ENCODE data around the gene TECPR1. TPM values are rescaled to one million over a fixed set of nuclear protein-coding genes. Genes with fewer than 3 reads are reported as not detected.

The TECPR1 gene
- total RNA-seq, 2 donors from 2014 or later, result 39.7 to 45.2 TPM

DNA sequence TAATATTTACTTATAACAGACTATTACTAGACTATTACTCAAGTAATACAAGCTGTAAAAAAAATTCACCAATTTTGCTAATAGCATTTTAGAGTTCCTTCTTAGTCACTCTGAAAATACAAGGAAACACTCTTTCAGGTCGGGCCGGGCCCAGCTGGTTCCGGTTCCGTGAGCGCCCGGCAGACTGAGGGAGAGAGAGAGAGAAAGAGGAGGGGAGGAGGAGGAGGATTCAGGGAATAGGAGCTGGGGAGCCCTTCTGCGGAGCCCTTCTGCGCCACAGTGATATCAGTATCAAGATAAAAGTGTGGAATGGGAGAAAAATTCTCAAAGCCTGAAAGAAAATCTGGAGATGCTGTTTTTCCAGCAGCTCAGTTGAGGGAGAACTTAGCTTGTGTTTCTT lies 71.3 kb downstream of the TECPR1 start:
- DNase-seq (no peak), ATAC-seq (no peak)
- intact Hi-C loops (cut with DNase I, micrococcal nuclease), result no loop called here

DNA sequence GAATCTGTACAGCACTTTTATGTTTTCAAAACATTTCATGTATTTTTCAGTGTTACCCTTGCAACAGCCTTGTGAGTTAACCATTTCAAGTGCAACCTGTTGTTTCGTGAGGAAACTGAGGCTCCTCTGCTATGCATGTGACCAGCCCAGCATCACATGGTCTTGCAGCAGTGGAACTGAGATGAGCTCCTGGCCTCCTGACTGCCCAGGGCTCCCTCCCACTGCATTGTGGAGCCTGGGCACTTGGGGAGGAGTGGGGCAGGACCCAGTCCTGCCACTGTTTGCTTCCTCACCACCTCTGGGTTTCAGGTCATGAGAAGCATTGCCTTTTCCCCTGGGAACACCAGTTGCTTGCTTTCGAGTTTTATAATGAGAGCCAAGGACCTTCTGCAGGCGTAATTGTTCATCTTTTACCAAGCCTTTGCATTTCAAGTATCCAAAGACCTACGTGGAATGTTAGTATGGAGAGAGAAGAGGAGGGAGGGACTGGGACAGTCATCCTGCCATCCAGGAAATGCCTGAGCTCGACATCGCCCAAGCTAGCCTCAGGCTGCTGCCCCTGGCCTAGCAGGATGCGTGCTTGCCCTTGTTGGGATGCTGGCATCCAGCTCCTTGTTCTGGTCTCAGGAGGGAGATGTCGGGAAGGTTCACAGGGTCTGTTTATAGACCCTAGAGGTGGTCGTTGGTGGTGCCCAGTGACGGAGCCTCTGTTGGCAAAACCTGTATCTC lies 73.1 kb downstream of the TECPR1 start:
- ATAC-seq (no peak), DNase-seq (no peak)
- intact Hi-C loops (cut with DNase I, micrococcal nuclease), result no loop called here

DNA sequence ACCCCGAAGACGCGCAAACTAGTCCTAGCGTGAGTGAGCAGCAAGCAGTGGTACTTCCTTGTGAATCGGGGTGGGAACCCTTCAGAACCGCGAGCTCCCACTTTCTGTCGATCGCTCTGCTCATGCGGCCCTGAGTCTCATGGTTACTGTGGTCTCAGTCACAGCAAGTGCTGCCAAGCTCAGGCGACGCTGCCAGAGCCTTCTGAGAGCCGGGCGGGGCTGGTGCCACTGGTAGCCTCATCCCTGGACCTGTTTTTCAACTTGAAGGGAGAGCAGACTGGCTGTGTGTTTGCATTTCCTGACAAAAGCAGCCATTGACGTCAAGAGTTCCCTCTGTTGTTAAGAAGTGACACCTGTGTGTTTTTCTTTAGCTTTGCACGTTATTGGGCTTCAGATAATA lies 73.7 kb downstream of the TECPR1 start:
- DNase-seq (peak in 1 of 2 donors; percentile 70), ATAC-seq (peak; percentile 94)
- intact Hi-C loops (cut with DNase I, micrococcal nuclease), result no loop called here

DNA sequence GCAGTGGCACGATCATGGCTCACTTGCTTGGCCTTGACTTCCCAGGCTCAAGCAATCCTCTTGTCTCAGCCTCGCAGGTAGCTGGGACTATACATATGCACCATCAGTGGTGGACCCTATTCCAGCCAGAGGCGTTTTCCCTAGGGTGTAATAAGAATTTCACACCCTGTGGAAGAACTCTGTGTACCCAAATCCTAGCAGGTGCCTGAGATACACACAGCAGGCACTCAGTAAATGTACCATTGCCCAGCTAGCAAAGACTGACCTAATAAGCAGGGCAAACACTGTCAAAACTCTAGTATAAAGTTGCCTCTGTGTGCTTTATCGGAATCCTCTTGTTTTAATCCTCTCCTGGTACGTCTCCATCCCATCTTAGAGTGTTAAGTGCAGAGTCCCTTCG lies 74.5 kb downstream of the TECPR1 start:
- intact Hi-C loops (cut with DNase I, micrococcal nuclease), result no loop called here
- no peak for DNase-seq
- ATAC-seq, result no peak

DNA sequence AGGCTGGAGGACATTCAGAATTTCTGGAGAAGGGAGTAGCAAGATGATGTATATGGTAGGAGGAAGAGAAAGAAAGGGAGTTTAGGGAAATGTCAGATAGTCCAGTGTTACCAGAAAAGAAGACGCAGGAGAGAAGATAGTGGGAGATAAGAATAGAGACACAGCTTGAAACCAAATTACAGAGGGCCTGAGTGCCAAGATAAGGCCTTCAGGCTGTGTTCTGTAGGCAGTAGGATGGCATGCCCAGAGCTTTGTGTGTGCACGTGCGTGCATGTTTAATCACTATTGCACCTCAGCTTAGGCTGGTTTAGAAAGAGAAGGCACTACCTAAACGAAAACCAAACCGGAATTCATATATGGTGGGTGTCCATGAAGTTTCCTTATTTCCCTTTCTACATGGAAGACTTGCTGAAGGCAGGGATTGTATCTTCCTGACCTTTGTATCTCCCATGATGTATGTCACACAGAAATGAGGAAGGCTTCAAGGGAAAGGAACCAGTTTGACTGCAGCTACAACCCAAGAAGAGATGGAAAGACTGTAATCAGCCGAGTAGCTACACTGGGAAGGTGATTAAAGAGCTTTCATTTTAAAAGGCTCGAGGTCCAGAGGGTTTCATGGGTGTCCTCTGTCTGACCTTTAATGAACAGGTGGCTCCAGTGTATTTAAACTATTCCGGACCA lies 76.6 kb downstream of the TECPR1 start:
- intact Hi-C loops (cut with DNase I, micrococcal nuclease), result no loop called here
- DNase-seq (no peak), ATAC-seq (peak; percentile 53)

DNA sequence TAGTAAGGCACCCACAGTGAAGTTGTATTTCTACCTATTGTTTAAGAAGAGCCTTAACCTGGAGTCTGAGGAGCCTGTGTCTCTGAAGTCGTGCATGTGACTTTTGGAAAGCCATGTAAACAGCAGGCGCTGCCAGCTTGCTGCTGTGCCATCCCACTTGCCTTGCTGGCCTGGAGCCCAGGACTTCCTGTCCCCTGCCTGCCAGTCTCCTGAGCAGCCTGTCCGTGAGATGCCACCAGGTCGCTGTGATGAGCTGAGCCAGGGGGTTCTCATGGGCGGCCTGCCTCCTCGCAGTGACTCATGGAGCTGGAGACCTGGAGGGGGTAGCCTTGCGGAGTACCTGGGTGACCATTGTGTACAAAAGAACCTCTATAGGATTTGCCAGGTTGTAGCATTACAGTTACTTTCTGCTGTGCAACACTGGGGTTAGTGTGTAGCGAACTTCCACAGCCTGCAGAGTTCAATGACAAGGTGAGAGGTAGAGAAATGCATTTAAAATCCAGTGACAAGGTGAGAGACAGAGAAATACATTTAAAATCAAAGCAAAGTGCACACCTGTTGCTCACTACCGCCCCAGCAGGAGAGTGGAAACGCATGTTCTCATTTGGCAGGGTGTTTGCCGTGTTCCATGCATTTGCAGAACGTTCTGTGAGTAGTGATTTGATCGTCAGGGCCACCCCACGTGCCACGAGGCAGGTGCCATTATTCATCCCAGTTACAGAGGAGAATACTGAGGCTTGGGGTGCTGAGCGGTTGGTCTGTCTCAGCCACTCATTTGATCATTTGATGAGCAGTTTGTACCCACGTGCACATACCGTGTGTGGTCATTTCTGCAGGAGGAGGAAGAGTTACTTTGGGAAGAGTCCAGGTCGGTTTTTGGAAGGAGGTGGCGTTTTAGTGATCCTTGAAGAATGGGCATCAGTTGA lies 77.4 kb downstream of the TECPR1 start:
- no peak for ATAC-seq
- DNase-seq, result no peak
- intact Hi-C loops (cut with DNase I, micrococcal nuclease), result no loop called here

DNA sequence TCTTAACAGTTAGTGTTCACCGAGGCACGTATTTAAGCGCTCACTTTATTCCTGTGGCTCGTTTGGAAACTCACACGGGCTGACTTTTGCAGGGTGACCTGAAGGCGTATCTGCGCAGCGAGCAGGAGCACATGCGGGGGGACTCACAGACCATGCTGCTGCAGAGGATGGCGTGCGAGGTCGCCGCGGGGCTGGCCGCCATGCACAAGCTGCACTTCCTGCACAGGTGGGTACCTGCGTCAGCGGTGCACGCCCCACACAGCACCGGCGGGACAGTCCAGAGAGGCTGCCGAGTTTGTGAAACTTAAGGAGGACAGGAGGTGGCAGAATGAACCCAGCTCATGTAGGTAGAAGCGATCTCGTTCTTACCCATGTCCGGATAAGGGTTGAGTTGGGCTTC lies 80.6 kb downstream of the TECPR1 start:
- DNase-seq, result no peak
- no peak for ATAC-seq
- intact Hi-C loops (cut with DNase I, micrococcal nuclease), result no loop called here

DNA sequence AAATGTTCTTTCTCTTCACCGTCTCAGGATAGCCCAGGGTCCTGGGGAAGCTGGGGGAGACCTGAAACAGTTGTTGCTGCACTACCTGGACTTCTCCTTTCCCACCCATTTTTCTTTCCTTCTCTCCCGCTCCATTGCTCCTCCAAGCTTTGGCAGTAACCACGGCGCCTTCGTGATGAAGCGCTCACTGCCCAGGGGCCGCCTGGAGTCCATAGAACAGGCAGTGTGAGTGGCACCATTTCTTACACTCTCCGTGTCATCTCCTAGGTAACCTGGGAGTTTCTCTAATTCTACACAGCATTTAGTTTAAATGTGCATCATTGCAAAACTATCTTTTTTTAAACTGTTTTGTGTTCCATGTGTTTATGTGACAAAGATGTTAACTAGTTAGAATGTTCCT lies 81.1 kb downstream of the TECPR1 start:
- intact Hi-C loops (cut with DNase I, micrococcal nuclease), result no loop called here
- DNase-seq (no peak), ATAC-seq (no peak)

DNA sequence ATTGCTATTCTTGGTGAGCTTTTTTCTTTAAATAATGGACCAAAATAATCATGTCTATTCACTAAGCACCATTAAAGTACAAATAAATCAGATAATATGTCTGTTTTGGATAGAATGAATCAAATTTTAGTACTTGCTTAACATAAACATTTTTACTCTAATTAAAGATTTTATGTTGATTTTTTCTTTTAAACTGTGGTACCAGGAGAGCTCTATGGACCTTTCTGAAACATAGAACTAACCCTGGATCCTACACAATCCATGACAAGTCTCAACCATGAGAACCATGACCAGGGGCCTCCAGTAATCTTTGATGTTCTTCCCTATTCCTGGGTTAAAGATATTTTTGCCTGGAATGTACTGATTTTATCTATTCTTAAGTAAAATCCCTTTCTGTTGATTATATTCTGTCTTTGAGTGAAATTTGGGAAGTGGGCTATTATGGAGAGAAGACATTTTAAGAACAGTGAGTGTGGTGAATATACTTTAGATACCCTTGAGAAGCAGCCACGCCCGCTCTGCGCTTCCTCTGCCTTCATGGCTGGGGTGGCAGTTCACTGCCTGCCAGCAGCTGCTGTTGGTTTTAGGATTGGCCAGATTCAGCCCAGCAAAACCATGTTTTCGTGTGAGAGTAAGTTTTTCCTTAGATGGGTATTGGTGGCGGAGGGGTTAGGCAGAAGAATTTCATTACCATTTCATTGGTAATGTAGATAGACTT lies 83.0 kb downstream of the TECPR1 start:
- intact Hi-C loops (cut with DNase I, micrococcal nuclease), result loop anchor here in 1 of 2 donors (5.0 kb wide), 2 partner anchors 62 to 147 kb away; partner anchors contain the start of gene LMTK2
- ATAC-seq (no peak), DNase-seq (no peak)

DNA sequence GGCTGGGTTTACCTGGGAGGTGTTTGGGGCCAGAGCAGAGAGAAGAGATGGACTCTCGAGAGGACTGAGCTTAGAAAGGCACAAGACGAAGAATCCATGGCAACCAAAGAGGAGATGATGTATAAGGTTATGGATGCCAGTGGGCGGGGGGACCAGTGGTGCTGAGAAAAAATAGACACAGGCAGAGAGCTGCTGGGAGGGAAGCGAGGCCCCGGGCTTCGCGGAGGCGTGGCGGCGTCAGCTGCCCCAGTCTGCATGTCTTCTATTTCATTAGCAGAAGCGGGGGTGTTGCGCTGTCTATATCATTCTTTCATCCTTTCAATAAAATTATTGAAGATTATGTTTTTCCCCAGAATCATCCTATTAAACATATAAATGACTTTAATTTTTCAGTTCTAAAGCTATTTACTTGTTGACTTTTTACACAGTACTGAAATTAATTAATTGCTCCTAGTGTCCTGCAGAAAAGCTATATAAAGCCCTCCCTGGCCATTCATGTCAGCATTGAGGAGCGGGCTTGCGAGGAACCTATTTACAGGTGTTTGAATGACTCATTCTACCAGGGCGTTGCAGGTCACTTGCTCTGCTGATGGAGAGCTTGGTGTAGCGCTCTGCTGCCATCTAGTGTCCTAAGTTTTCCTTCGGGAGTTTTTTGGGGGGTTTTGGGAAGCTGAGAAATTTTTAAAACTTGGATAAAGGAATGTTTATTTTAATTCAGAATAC lies 83.7 kb downstream of the TECPR1 start:
- DNase-seq, result peak; percentile 41 to 66

DNA sequence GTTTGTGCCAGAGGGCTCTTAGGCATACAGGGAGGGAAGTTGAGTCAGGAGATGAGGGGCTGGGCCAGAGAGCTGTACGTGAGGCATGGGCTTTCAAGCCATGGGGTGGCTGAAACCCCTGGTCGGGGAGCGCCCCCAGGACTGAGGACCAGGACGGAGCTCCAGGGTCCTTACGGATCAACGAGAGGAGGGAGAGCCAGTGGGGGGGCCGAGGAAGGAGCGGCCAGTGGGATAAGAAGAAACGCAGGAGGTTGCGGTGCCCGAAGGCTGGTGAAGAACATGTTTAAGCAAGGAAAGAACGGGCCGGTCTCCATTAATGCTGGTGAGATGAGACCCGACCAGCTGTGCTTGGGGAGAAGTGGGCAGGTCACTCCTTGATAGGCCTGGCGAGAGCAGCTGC lies 84.4 kb downstream of the TECPR1 start:
- ATAC-seq (no peak), DNase-seq (no peak)
- intact Hi-C loops (cut with DNase I, micrococcal nuclease), result loop anchor here in 1 of 2 donors (5.0 kb wide), 2 partner anchors 60 to 145 kb away; partner anchors contain the start of gene LMTK2

More for the DNA sequence above, 83.7 kb downstream of the TECPR1 start:
- ATAC-seq, result peak; percentile 59
- intact Hi-C loops (cut with DNase I, micrococcal nuclease), result loop anchor here in 1 of 2 donors (5.0 kb wide), 2 partner anchors 61 to 146 kb away; partner anchors contain the start of gene LMTK2

DNA sequence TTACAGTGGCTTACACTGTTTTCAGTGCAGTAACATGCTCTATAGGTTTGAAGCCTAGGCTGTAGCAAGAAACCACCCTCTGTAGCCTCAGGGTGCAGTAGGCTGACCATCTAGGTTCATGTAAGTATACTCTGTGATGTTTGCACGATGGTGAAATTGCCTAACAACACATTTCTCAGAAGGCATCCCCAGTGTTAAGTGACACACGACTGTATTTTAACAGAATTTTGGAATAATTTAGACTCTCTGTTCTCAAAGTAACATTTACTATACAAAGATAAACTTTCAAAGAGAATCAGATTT lies 85.4 kb downstream of the TECPR1 start:
- intact Hi-C loops (cut with DNase I, micrococcal nuclease), result loop anchor here in 1 of 2 donors (5.0 kb wide), 2 partner anchors 59 to 144 kb away; partner anchors contain the start of gene LMTK2
- no peak for DNase-seq

DNA sequence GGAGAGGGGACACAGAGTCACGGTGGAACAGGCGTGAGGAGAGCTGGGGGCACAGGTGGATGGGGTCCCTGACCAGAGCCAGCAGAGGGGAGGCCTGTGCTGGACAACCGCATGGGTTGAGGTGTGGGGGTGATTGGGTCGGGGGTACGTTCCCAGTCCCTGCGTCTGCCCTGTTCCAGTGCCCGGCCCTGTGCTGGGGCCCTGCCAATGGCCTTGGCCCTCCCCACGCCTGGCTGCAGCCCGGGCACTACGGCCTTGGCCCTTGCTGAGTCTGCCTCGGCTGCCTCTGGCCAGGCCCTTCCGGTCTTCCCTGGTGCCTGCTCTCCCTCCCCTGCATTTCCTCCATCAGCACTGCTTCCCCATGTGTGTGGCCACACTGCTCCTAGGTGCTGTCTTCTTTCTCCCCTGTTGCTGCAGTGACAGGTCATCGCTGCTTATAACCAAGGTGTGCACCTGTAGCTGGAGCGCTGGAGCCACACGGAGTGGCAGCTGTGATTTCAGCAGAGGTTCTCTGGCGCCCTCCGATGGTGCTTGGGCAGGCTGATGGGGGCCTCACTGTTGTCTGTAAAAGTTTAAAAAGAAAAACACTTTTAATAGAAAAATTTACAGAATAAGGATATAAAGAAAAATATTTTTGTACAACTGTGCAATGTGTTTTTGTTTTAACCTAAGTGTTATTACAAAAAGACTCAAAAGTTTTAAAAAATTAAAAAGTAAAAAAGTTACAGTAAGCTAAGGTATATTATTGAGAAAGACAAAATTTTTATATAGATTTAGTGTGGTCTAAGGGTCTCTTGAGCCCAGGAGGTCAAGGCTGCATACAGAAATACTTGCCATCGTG lies 86.0 kb downstream of the TECPR1 start:
- intact Hi-C loops (cut with DNase I, micrococcal nuclease), result loop anchor here in 1 of 2 donors (5.0 kb wide), 2 partner anchors 59 to 144 kb away; partner anchors contain the start of gene LMTK2
- ATAC-seq (peak; percentile 64), DNase-seq (peak; percentile 61 to 88)

More for the DNA sequence above, 85.4 kb downstream of the TECPR1 start:
- no peak for ATAC-seq

All from left colon (tissue), 2 donors.